ENCODE results near the gene NCK2.
A peak's percentile ranks its signal among the peaks of the same experiment; 100 is the strongest.

The NCK2 gene

GRCh38 chr2:105714141-105714540 lies 30.6 kb upstream of the NCK2 start:
- H3K4me1 ChIP-seq (ENCODE audit: control insufficient read depth in 2 of 2, insufficient read depth in 1 of 2, low read depth in 1 of 2, low read length in 2 of 2): peaks cover 7% of the 10 kb centered on the region in 2 donors
- H2BK120ac ChIP-seq (ENCODE audit: low read depth, low read length): no peak overlapping the region
- H4K91ac ChIP-seq (ENCODE audit: low read depth, low read length, poor library complexity): no peak overlapping the region
- no peak overlapping the region for H2BK5ac ChIP-seq (ENCODE audit: low read length)
- peaks cover 0 to 4% of the 10 kb centered on the region in 2 donors for H3K9me3 ChIP-seq (replicated peaks in 1 of 2; ENCODE audit: control insufficient read depth in 2 of 2, insufficient read depth in 1 of 2, low read depth in 1 of 2, low read length in 2 of 2)
- no peak for DNase-seq (ENCODE audit: low spot score)
- no peak overlapping the region for H2BK15ac ChIP-seq (ENCODE audit: low read length)
- no peak overlapping the region for H3K4me2 ChIP-seq (ENCODE audit: insufficient read depth, low read length, poor library complexity, severe bottlenecking)
- H3K4ac ChIP-seq (ENCODE audit: low read length): no peak overlapping the region
- H3K27ac ChIP-seq (replicated peaks; ENCODE audit: low read length): no peak overlapping the region
- H3K27me3 ChIP-seq (ENCODE audit: control insufficient read depth in 3 of 3, insufficient read depth in 3 of 3, low read depth in 1 of 3, low read length in 3 of 3): no peaks in the 10 kb centered on the region
- no peak overlapping the region for H2BK12ac ChIP-seq (ENCODE audit: low read length)
- no peak overlapping the region for H4K8ac ChIP-seq (ENCODE audit: low read depth, low read length)
- no peak overlapping the region for H2AFZ ChIP-seq (ENCODE audit: low read length)
- no peak overlapping the region for H3K4me3 ChIP-seq (ENCODE audit: low read length in 2 of 2)
- no peak overlapping the region for H3K14ac ChIP-seq (ENCODE audit: low read length)
- H3K9ac ChIP-seq (ENCODE audit: low read depth, low read length, poor library complexity): no peak overlapping the region
- no peak overlapping the region for H2AK5ac ChIP-seq (ENCODE audit: low read depth, low read length)
- no peaks in the 10 kb centered on the region for H3K79me1 ChIP-seq (ENCODE audit: low read depth, low read length)
- H3K18ac ChIP-seq (ENCODE audit: low read length): no peak overlapping the region
- H3K36me3 ChIP-seq (replicated peaks in 1 of 2; ENCODE audit: control insufficient read depth in 2 of 2, insufficient read depth in 2 of 2, low read length in 2 of 2): no peaks in the 10 kb centered on the region
- no CpG with 5 or more reads among the region's 6 CpGs for WGBS, 2 donors (ENCODE audit: extremely low coverage in 2 of 2, insufficient read length in 2 of 2, insufficient replicate concordance in 1 of 2)
- H3K23ac ChIP-seq (ENCODE audit: low read depth, low read length, poor library complexity): no peak overlapping the region

- H2BK5ac ChIP-seq (ENCODE audit: low read length): no peak overlapping the region
- H4K8ac ChIP-seq (ENCODE audit: low read depth, low read length): no peak overlapping the region
- H3K9me3 ChIP-seq (replicated peaks in 1 of 2; ENCODE audit: control insufficient read depth in 2 of 2, insufficient read depth in 1 of 2, low read depth in 1 of 2, low read length in 2 of 2): peaks cover 0 to 4% of the 10 kb centered on the region in 2 donors
- H3K27ac ChIP-seq (replicated peaks; ENCODE audit: low read length): no peak overlapping the region
- no peak overlapping the region for H3K23ac ChIP-seq (ENCODE audit: low read depth, low read length, poor library complexity)
- no peaks in the 10 kb centered on the region for H3K4me1 ChIP-seq (ENCODE audit: control insufficient read depth in 2 of 2, insufficient read depth in 1 of 2, low read depth in 1 of 2, low read length in 2 of 2)
- no peak overlapping the region for H3K4ac ChIP-seq (ENCODE audit: low read length)
- no peak overlapping the region for H2BK120ac ChIP-seq (ENCODE audit: low read depth, low read length)
- no peak overlapping the region for H2BK12ac ChIP-seq (ENCODE audit: low read length)
- H3K14ac ChIP-seq (ENCODE audit: low read length): no peak overlapping the region
- H2AFZ ChIP-seq (ENCODE audit: low read length): no peak overlapping the region
- no peak for DNase-seq (ENCODE audit: low spot score)
- no peak overlapping the region for H3K4me2 ChIP-seq (ENCODE audit: insufficient read depth, low read length, poor library complexity, severe bottlenecking)
- H3K18ac ChIP-seq (ENCODE audit: low read length): no peak overlapping the region
- no peaks in the 10 kb centered on the region for H3K27me3 ChIP-seq (ENCODE audit: control insufficient read depth in 3 of 3, insufficient read depth in 3 of 3, low read depth in 1 of 3, low read length in 3 of 3)
- no peak overlapping the region for H3K4me3 ChIP-seq (ENCODE audit: low read length in 2 of 2)
- H3K36me3 ChIP-seq (replicated peaks in 1 of 2; ENCODE audit: control insufficient read depth in 2 of 2, insufficient read depth in 2 of 2, low read length in 2 of 2): no peaks in the 10 kb centered on the region
- no peak overlapping the region for H3K9ac ChIP-seq (ENCODE audit: low read depth, low read length, poor library complexity)
- H4K91ac ChIP-seq (ENCODE audit: low read depth, low read length, poor library complexity): no peak overlapping the region
- no CpG with 5 or more reads among the region's 8 CpGs for WGBS, 2 donors (ENCODE audit: extremely low coverage in 2 of 2, insufficient read length in 2 of 2, insufficient replicate concordance in 1 of 2)
- H3K79me1 ChIP-seq (ENCODE audit: low read depth, low read length): no peaks in the 10 kb centered on the region
- no peak overlapping the region for H2BK15ac ChIP-seq (ENCODE audit: low read length)
- H2AK5ac ChIP-seq (ENCODE audit: low read depth, low read length): no peak overlapping the region
These were observed 25.7 kb upstream of the NCK2 start for GRCh38 chr2:105718846-105719481.

DNA sequence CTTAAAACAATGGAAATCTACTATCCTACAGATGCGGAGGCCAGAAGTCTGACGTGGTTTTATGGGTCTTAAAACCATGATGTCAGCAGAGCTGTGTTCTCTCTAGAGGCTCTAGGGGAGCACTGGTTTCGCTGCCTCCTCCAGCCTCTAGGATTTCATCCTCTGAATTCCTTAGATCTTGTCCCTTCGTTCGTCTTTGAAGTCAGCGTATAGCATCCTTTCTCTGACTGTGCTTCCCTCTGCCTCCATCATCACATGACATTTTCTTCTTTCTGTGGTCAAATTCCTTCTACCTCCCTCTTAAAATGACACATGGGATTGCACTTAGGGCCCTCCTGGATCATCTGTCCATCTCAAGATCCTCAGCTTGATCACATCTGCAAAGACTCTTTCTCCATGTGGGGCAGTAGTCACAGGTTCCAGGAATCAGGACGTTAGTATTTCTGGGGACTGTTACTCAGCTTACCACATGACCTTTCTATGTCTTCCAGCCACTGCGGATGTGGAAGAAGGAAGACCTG lies 22.7 kb upstream of the NCK2 start:
- H3K27ac ChIP-seq (replicated peaks; ENCODE audit: low read length): no peak overlapping the region

DNA sequence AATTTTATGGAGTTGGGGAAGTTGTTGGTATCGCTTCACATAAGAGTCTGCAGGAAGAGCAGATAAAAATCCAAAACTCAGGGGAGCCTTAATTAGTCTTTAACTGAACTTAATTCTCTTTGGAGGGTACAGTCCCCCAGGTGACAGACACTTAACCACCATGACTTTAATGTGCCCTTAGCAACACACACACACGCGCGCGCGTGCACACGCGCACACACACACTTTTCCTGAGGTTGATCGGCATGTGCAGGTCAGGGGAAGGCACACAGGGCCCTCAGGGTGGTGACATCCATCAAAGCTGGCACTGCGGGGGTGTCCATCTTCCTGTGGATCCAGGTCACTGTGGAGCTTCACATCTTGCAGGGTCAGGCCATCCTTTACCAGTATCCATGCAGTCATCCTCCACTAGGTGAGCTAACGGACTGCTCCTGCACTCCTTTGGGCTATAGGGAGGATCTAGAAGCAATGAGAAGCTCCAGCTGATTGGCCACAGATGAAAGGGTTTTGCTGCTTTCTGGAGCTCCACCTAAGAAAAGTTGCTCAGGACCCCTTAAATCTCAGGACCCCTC lies 21.9 kb upstream of the NCK2 start:
- DNase-seq (ENCODE audit: low spot score): no peak
- H2BK120ac ChIP-seq (ENCODE audit: low read depth, low read length): no peak overlapping the region
- WGBS, 2 donors (ENCODE audit: extremely low coverage in 2 of 2, insufficient read length in 2 of 2, insufficient replicate concordance in 1 of 2): no CpG with 5 or more reads among the region's 11 CpGs
- no peaks in the 10 kb centered on the region for H3K79me1 ChIP-seq (ENCODE audit: low read depth, low read length)
- H2AK5ac ChIP-seq (ENCODE audit: low read depth, low read length): no peak overlapping the region
- H2BK12ac ChIP-seq (ENCODE audit: low read length): no peak overlapping the region
- H3K9ac ChIP-seq (ENCODE audit: low read depth, low read length, poor library complexity): no peak overlapping the region
- no peak overlapping the region for H4K91ac ChIP-seq (ENCODE audit: low read depth, low read length, poor library complexity)
- no peak overlapping the region for H2BK5ac ChIP-seq (ENCODE audit: low read length)
- no peak overlapping the region for H3K4ac ChIP-seq (ENCODE audit: low read length)
- H2AFZ ChIP-seq (ENCODE audit: low read length): no peak overlapping the region
- no peak overlapping the region for H3K14ac ChIP-seq (ENCODE audit: low read length)
- no peaks in the 10 kb centered on the region for H3K27me3 ChIP-seq (ENCODE audit: control insufficient read depth in 3 of 3, insufficient read depth in 3 of 3, low read depth in 1 of 3, low read length in 3 of 3)
- H3K18ac ChIP-seq (ENCODE audit: low read length): no peak overlapping the region
- H3K4me2 ChIP-seq (ENCODE audit: insufficient read depth, low read length, poor library complexity, severe bottlenecking): no peak overlapping the region
- no peak overlapping the region for H4K8ac ChIP-seq (ENCODE audit: low read depth, low read length)
- H3K36me3 ChIP-seq (replicated peaks in 1 of 2; ENCODE audit: control insufficient read depth in 2 of 2, insufficient read depth in 2 of 2, low read length in 2 of 2): no peaks in the 10 kb centered on the region
- H3K23ac ChIP-seq (ENCODE audit: low read depth, low read length, poor library complexity): no peak overlapping the region
- peaks cover 0 to 5% of the 10 kb centered on the region in 2 donors for H3K9me3 ChIP-seq (replicated peaks in 1 of 2; ENCODE audit: control insufficient read depth in 2 of 2, insufficient read depth in 1 of 2, low read depth in 1 of 2, low read length in 2 of 2)
- H3K4me1 ChIP-seq (ENCODE audit: control insufficient read depth in 2 of 2, insufficient read depth in 1 of 2, low read depth in 1 of 2, low read length in 2 of 2): peaks cover 0 to 3% of the 10 kb centered on the region in 2 donors
- peak overlapping the region in 1 of 2 donors; percentile 9 for H3K4me3 ChIP-seq (ENCODE audit: low read length in 2 of 2)
- no peak overlapping the region for H2BK15ac ChIP-seq (ENCODE audit: low read length)
- no peak overlapping the region for H3K27ac ChIP-seq (replicated peaks; ENCODE audit: low read length)

More for the DNA sequence above, 22.7 kb upstream of the NCK2 start:
- H3K9me3 ChIP-seq (replicated peaks in 1 of 2; ENCODE audit: control insufficient read depth in 2 of 2, insufficient read depth in 1 of 2, low read depth in 1 of 2, low read length in 2 of 2): peaks cover 0 to 2% of the 10 kb centered on the region in 2 donors
- H2BK15ac ChIP-seq (ENCODE audit: low read length): no peak overlapping the region
- H3K27me3 ChIP-seq (ENCODE audit: control insufficient read depth in 3 of 3, insufficient read depth in 3 of 3, low read depth in 1 of 3, low read length in 3 of 3): no peaks in the 10 kb centered on the region
- no peak overlapping the region for H2AFZ ChIP-seq (ENCODE audit: low read length)
- H2BK12ac ChIP-seq (ENCODE audit: low read length): no peak overlapping the region
- no peak overlapping the region for H3K18ac ChIP-seq (ENCODE audit: low read length)
- H3K79me1 ChIP-seq (ENCODE audit: low read depth, low read length): no peaks in the 10 kb centered on the region
- no peak overlapping the region for H3K9ac ChIP-seq (ENCODE audit: low read depth, low read length, poor library complexity)
- H4K8ac ChIP-seq (ENCODE audit: low read depth, low read length): no peak overlapping the region
- no peak overlapping the region for H3K23ac ChIP-seq (ENCODE audit: low read depth, low read length, poor library complexity)
- no peak overlapping the region for H3K4me3 ChIP-seq (ENCODE audit: low read length in 2 of 2)
- no peak overlapping the region for H3K4ac ChIP-seq (ENCODE audit: low read length)
- no peaks in the 10 kb centered on the region for H3K36me3 ChIP-seq (replicated peaks in 1 of 2; ENCODE audit: control insufficient read depth in 2 of 2, insufficient read depth in 2 of 2, low read length in 2 of 2)
- H2BK120ac ChIP-seq (ENCODE audit: low read depth, low read length): no peak overlapping the region
- H4K91ac ChIP-seq (ENCODE audit: low read depth, low read length, poor library complexity): no peak overlapping the region
- H3K4me2 ChIP-seq (ENCODE audit: insufficient read depth, low read length, poor library complexity, severe bottlenecking): no peak overlapping the region
- no peak overlapping the region for H3K14ac ChIP-seq (ENCODE audit: low read length)
- no CpG with 5 or more reads among the region's 8 CpGs for WGBS, 2 donors (ENCODE audit: extremely low coverage in 2 of 2, insufficient read length in 2 of 2, insufficient replicate concordance in 1 of 2)
- H2AK5ac ChIP-seq (ENCODE audit: low read depth, low read length): no peak overlapping the region
- H3K4me1 ChIP-seq (ENCODE audit: control insufficient read depth in 2 of 2, insufficient read depth in 1 of 2, low read depth in 1 of 2, low read length in 2 of 2): peaks cover 0 to 3% of the 10 kb centered on the region in 2 donors
- H2BK5ac ChIP-seq (ENCODE audit: low read length): no peak overlapping the region
- no peak for DNase-seq (ENCODE audit: low spot score)
